GM23338 (cell line): ENCODE measurements around the gene SUMF1. TPM values are rescaled to one million over a fixed set of nuclear protein-coding genes. Genes with fewer than 3 reads are reported as not detected.

ENCODE experiments used
- ATAC-seq: fragments of 200-7000 bp; cut with Tn5 transposase; 3 replicates; pipeline ENCODE4 v1.9.1; 2020
- DNase-seq: peaks from one replicate; pipeline ENCODE4 v3.0.0-alpha.2; 2015; ENCODE audit warnings: low spot score
- H2AFZ ChIP-seq: fragments of 200-600 bp; sonication (generic); 2 replicates; pipeline ENCODE4 v1.8.0; 2016; ENCODE audit warnings: antibody characterized with exemption, mild to moderate bottlenecking, moderate library complexity
- H3F3A ChIP-seq: fragments of 200-600 bp; sonication (generic); replicated peaks from 2 replicates; pipeline ENCODE4 v1.8.0; 2017; ENCODE audit warnings: antibody characterized with exemption, mixed run types, low read depth
- H3K27ac ChIP-seq: fragments of 200-600 bp; sonication (generic); 2 replicates; pipeline ENCODE4 v1.6.1; 2016; ENCODE audit warnings: low read depth
- H3K27me3 ChIP-seq: fragments of 200-600 bp; sonication (generic); 2 replicates; pipeline ENCODE4 v1.8.0; 2016; ENCODE audit warnings: mild to moderate bottlenecking, mixed run types, moderate library complexity; ENCODE audit not compliant: insufficient read depth
- H3K36me3 ChIP-seq: fragments of 200-600 bp; sonication (generic); 2 replicates; pipeline ENCODE4 v1.8.0; 2016; ENCODE audit warnings: mild to moderate bottlenecking; ENCODE audit not compliant: insufficient read depth
- H3K4me1 ChIP-seq: fragments of 200-600 bp; sonication (generic); 2 replicates; pipeline ENCODE4 v1.8.0; 2016; ENCODE audit warnings: mild to moderate bottlenecking, moderate library complexity; ENCODE audit not compliant: insufficient read depth
- H3K4me2 ChIP-seq: fragments of 200-600 bp; sonication (generic); 2 replicates; pipeline ENCODE4 v1.7.1; 2017; ENCODE audit warnings: mixed run types
- H3K4me3 ChIP-seq: fragments of 200-600 bp; sonication (generic); 2 replicates; pipeline ENCODE4 v1.6.1; 2016; ENCODE audit warnings: mixed run types
- H3K79me2 ChIP-seq: fragments of 200-600 bp; sonication (generic); replicated peaks from 2 replicates; pipeline ENCODE4 v1.8.0; 2017; ENCODE audit warnings: mild to moderate bottlenecking; ENCODE audit not compliant: insufficient read depth
- H3K9me2 ChIP-seq: fragments of 200-600 bp; sonication (generic); 2 replicates; pipeline ENCODE4 v1.8.0; 2017; ENCODE audit not compliant: insufficient read depth
- H4K20me1 ChIP-seq: fragments of 200-600 bp; sonication (generic); replicated peaks from 2 replicates; pipeline ENCODE4 v1.8.0; 2017; ENCODE audit warnings: mild to moderate bottlenecking; ENCODE audit not compliant: insufficient read depth
- H3K27ac Mint-ChIP-seq: 2 replicates; pipeline ENCODE4 v1.8.0; 2020; ENCODE audit warnings: inconsistent platforms, mild to moderate bottlenecking, moderate library complexity, mixed read lengths
- H3K27me3 Mint-ChIP-seq: 3 replicates; pipeline ENCODE4 v1.8.0; 2022; ENCODE audit warnings: low read depth, mild to moderate bottlenecking, moderate library complexity, mixed read lengths, inconsistent platforms; ENCODE audit not compliant: insufficient read depth, poor library complexity
- H3K36me3 Mint-ChIP-seq: 3 replicates; pipeline ENCODE4 v1.8.0; 2021; ENCODE audit warnings: low read depth, mild to moderate bottlenecking, inconsistent platforms, moderate library complexity, mixed read lengths
- H3K4me1 Mint-ChIP-seq: 3 replicates; pipeline ENCODE4 v1.8.0; 2020; ENCODE audit warnings: mild to moderate bottlenecking, inconsistent platforms, mixed read lengths
- H3K4me3 Mint-ChIP-seq: 3 replicates; pipeline ENCODE4 v1.8.0; 2021; ENCODE audit warnings: moderate library complexity, mild to moderate bottlenecking, inconsistent platforms, mixed read lengths
- H3K9me3 Mint-ChIP-seq: 3 replicates; pipeline ENCODE4 v1.8.0; 2020; ENCODE audit warnings: moderate library complexity, mild to moderate bottlenecking, inconsistent platforms, mixed read lengths
- CREB1 ChIP-seq: fragments of 250-450 bp; sonication (Bioruptor Pico); IDR thresholded peaks from 2 replicates; pipeline ENCODE4 v1.5.0; 2020; ENCODE audit warnings: low read depth, mild to moderate bottlenecking, moderate library complexity
- EZH2 ChIP-seq: fragments of 200-600 bp; sonication (generic); IDR thresholded peaks from one replicate; pipeline ENCODE4 v1.8.0; 2017; ENCODE audit warnings: antibody characterized with exemption, mild to moderate bottlenecking, low read depth; ENCODE audit not compliant: unreplicated experiment
- JUNB ChIP-seq: IDR thresholded peaks from one replicate; pipeline ENCODE4 v1.6.1; 2016; ENCODE audit warnings: antibody characterized with exemption; ENCODE audit not compliant: unreplicated experiment
- POLR2AphosphoS5 ChIP-seq: IDR thresholded peaks from 2 replicates; pipeline ENCODE4 v1.6.1; 2016; ENCODE audit warnings: antibody characterized with exemption, low read depth
- STAT1 ChIP-seq: IDR thresholded peaks from one replicate; pipeline ENCODE4 v1.6.1; 2016; ENCODE audit warnings: antibody characterized with exemption; ENCODE audit not compliant: unreplicated experiment
- ZNF114 ChIP-seq: fragments of 250-450 bp; sonication (Bioruptor Pico); IDR thresholded peaks from 2 replicates; pipeline ENCODE4 v1.5.0; 2020; ENCODE audit warnings: mild to moderate bottlenecking, moderate library complexity
- polyA plus RNA-seq: library from polyadenylated mRNA; unstranded; fragments of >200 nt; fragmentation: Nextera tagmentation; extraction: Ambion mirVana; gene quantifications from 2 replicates; pipeline ENCODE4 v1.2.1, GENCODE V29; 2016
- total RNA-seq: library from RNA; depleted of rRNA; stranded (reverse); fragments of >200 nt; shearing (Covaris generic); gene quantifications from 2 replicates; pipeline ENCODE4 v1.2.3, GENCODE V29; 2014
- TF ChIP-seq, protein P1 (sequence below): IDR thresholded peaks from 2 replicates; pipeline ENCODE4 v1.6.1; 2016; ENCODE audit warnings: antibody characterized with exemption
- TF ChIP-seq, protein P2 (sequence below): IDR thresholded peaks from one replicate; pipeline ENCODE4 v1.6.1; 2018; ENCODE audit warnings: antibody characterized with exemption; ENCODE audit not compliant: unreplicated experiment
- TF ChIP-seq, protein P3 (sequence below): fragments of 250-450 bp; sonication (Bioruptor Pico); IDR thresholded peaks from 2 replicates; pipeline ENCODE4 v1.5.0; 2020; ENCODE audit warnings: mild to moderate bottlenecking, moderate library complexity
- TF ChIP-seq, protein P4 (sequence below), 2 experiments: fragments of 200-600 bp in 1 of 2; sonication (generic) in 1 of 2; conservative IDR thresholded peaks; 2 replicates each; pipeline versions ENCODE4 v1.5.1 to v1.6.1; 2016 to 2017; ENCODE audit warnings: antibody characterized with exemption in 2 of 2, low read depth in 2 of 2, mild to moderate bottlenecking in 2 of 2, moderate library complexity in 1 of 2

The SUMF1 gene
- total and polyA plus RNA-seq, 2 experiments from 2014 or later: 6.9 to 20.3 TPM

DNA sequence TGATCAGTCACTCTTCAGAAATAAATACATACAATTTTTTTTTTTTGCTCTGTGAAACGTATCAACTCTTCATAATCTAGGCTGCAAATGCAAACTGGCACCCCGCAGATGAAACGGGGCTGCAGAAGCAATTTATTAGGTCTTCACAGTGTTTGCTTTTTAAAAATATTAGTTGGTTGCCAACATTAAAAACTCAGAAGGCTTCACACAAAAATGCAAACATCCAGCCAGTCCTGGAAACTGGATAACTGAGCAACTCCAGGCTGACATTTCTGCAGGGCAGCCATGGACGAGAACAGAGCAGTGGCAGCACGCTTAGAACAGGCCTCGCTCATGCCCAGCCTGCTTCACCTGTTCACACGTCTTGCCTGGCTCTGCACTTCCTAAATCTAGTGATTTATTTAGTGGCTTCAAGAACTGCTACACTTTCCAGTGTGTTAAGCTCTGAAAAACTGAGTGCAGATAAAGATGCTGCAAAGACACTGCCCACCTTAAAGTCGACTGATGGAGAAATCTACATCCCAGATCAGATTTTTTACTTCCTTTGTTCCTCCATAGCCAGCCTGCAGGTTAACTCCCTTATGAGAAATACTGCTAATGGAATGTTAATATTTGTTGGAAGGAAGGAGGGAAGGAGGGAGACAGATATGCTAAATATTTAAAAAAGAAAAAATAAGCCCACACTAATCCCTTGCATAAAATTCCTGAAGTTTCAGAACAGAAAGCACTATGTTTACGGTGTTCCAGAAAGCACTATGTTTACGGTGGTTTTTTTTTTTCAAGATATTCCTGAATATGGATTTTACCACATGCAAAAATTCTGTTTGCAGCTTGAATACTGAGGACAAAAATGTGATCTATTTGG, 110.3 kb downstream of the SUMF1 start:
- Mint-ChIP-seq H3K36me3 (no peaks in the 10 kb centered on the region), H3K4me3 (no peak overlapping the region), H3K27ac (no peak overlapping the region), H3K9me3 (no peaks in the 10 kb centered on the region), H3K4me1 (no peaks in the 10 kb centered on the region; the same call in 2 of the 3 replicates), H3K27me3 (no peaks in the 10 kb centered on the region)
- no peaks in the 10 kb centered on the region for H3K36me3 ChIP-seq
- no peak overlapping the region for H3K27ac ChIP-seq
- no peak overlapping the region for H2AFZ ChIP-seq
- no peaks in the 10 kb centered on the region for H3K27me3 ChIP-seq
- TF ChIP-seq, protein P1, sequence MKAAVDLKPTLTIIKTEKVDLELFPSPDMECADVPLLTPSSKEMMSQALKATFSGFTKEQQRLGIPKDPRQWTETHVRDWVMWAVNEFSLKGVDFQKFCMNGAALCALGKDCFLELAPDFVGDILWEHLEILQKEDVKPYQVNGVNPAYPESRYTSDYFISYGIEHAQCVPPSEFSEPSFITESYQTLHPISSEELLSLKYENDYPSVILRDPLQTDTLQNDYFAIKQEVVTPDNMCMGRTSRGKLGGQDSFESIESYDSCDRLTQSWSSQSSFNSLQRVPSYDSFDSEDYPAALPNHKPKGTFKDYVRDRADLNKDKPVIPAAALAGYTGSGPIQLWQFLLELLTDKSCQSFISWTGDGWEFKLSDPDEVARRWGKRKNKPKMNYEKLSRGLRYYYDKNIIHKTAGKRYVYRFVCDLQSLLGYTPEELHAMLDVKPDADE: no peak
- TF ChIP-seq POLR2AphosphoS5 (no peak), STAT1 (no peak), CREB1 (no peak), ZNF114 (no peak), JUNB (no peak), EZH2 (no peak)
- TF ChIP-seq, protein P2, sequence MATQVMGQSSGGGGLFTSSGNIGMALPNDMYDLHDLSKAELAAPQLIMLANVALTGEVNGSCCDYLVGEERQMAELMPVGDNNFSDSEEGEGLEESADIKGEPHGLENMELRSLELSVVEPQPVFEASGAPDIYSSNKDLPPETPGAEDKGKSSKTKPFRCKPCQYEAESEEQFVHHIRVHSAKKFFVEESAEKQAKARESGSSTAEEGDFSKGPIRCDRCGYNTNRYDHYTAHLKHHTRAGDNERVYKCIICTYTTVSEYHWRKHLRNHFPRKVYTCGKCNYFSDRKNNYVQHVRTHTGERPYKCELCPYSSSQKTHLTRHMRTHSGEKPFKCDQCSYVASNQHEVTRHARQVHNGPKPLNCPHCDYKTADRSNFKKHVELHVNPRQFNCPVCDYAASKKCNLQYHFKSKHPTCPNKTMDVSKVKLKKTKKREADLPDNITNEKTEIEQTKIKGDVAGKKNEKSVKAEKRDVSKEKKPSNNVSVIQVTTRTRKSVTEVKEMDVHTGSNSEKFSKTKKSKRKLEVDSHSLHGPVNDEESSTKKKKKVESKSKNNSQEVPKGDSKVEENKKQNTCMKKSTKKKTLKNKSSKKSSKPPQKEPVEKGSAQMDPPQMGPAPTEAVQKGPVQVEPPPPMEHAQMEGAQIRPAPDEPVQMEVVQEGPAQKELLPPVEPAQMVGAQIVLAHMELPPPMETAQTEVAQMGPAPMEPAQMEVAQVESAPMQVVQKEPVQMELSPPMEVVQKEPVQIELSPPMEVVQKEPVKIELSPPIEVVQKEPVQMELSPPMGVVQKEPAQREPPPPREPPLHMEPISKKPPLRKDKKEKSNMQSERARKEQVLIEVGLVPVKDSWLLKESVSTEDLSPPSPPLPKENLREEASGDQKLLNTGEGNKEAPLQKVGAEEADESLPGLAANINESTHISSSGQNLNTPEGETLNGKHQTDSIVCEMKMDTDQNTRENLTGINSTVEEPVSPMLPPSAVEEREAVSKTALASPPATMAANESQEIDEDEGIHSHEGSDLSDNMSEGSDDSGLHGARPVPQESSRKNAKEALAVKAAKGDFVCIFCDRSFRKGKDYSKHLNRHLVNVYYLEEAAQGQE: no peak
- TF ChIP-seq, protein P3, sequence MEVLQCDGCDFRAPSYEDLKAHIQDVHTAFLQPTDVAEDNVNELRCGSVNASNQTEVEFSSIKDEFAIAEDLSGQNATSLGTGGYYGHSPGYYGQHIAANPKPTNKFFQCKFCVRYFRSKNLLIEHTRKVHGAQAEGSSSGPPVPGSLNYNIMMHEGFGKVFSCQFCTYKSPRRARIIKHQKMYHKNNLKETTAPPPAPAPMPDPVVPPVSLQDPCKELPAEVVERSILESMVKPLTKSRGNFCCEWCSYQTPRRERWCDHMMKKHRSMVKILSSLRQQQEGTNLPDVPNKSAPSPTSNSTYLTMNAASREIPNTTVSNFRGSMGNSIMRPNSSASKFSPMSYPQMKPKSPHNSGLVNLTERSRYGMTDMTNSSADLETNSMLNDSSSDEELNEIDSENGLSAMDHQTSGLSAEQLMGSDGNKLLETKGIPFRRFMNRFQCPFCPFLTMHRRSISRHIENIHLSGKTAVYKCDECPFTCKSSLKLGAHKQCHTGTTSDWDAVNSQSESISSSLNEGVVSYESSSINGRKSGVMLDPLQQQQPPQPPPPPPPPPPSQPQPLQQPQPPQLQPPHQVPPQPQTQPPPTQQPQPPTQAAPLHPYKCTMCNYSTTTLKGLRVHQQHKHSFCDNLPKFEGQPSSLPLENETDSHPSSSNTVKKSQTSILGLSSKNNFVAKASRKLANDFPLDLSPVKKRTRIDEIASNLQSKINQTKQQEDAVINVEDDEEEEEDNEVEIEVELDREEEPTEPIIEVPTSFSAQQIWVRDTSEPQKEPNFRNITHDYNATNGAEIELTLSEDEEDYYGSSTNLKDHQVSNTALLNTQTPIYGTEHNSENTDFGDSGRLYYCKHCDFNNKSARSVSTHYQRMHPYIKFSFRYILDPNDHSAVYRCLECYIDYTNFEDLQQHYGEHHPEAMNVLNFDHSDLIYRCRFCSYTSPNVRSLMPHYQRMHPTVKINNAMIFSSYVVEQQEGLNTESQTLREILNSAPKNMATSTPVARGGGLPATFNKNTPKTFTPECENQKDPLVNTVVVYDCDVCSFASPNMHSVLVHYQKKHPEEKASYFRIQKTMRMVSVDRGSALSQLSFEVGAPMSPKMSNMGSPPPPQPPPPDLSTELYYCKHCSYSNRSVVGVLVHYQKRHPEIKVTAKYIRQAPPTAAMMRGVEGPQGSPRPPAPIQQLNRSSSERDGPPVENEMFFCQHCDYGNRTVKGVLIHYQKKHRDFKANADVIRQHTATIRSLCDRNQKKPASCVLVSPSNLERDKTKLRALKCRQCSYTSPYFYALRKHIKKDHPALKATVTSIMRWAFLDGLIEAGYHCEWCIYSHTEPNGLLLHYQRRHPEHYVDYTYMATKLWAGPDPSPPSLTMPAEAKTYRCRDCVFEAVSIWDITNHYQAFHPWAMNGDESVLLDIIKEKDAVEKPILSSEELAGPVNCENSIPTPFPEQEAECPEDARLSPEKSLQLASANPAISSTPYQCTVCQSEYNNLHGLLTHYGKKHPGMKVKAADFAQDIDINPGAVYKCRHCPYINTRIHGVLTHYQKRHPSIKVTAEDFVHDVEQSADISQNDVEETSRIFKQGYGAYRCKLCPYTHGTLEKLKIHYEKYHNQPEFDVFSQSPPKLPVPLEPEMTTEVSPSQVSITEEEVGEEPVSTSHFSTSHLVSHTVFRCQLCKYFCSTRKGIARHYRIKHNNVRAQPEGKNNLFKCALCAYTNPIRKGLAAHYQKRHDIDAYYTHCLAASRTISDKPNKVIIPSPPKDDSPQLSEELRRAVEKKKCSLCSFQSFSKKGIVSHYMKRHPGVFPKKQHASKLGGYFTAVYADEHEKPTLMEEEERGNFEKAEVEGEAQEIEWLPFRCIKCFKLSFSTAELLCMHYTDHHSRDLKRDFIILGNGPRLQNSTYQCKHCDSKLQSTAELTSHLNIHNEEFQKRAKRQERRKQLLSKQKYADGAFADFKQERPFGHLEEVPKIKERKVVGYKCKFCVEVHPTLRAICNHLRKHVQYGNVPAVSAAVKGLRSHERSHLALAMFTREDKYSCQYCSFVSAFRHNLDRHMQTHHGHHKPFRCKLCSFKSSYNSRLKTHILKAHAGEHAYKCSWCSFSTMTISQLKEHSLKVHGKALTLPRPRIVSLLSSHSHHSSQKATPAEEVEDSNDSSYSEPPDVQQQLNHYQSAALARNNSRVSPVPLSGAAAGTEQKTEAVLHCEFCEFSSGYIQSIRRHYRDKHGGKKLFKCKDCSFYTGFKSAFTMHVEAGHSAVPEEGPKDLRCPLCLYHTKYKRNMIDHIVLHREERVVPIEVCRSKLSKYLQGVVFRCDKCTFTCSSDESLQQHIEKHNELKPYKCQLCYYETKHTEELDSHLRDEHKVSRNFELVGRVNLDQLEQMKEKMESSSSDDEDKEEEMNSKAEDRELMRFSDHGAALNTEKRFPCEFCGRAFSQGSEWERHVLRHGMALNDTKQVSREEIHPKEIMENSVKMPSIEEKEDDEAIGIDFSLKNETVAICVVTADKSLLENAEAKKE (CRISPR knock-in tag): no peak
- TF ChIP-seq, protein P4, sequence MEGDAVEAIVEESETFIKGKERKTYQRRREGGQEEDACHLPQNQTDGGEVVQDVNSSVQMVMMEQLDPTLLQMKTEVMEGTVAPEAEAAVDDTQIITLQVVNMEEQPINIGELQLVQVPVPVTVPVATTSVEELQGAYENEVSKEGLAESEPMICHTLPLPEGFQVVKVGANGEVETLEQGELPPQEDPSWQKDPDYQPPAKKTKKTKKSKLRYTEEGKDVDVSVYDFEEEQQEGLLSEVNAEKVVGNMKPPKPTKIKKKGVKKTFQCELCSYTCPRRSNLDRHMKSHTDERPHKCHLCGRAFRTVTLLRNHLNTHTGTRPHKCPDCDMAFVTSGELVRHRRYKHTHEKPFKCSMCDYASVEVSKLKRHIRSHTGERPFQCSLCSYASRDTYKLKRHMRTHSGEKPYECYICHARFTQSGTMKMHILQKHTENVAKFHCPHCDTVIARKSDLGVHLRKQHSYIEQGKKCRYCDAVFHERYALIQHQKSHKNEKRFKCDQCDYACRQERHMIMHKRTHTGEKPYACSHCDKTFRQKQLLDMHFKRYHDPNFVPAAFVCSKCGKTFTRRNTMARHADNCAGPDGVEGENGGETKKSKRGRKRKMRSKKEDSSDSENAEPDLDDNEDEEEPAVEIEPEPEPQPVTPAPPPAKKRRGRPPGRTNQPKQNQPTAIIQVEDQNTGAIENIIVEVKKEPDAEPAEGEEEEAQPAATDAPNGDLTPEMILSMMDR (conservative IDR thresholded peaks at IDR 0.05; ENCODE audit: low read depth in 2 of 2): no peak
- no peaks in the 10 kb centered on the region for H3K4me1 ChIP-seq
- no peak overlapping the region for H3K4me2 ChIP-seq
- DNase-seq (no peak), ATAC-seq (no peak)
- H3F3A ChIP-seq: no peaks in the 10 kb centered on the region
- no peaks in the 10 kb centered on the region for H3K79me2 ChIP-seq
- H3K9me2 ChIP-seq: no peaks in the 10 kb centered on the region
- no peak overlapping the region for H3K4me3 ChIP-seq
- no peaks in the 10 kb centered on the region for H4K20me1 ChIP-seq
